Psoas muscle (tissue), 8 donors: ENCODE data around the gene FAAH. TPM values are rescaled to one million over a fixed set of nuclear protein-coding genes. Genes with fewer than 3 reads are reported as not detected.

Source experiments
- ATAC-seq, 4 donors: fragments of 200-7000 bp; cut with Tn5 transposase; one replicate each; pipeline ENCODE4 v1.9.1; 2020; ENCODE audit warnings: moderate library complexity in 3 of 4, mild to moderate bottlenecking in 2 of 4
- DNase-seq, 2 donors: peaks; one replicate each; pipeline ENCODE4 v3.0.0-alpha.2; 2020
- H3K27ac ChIP-seq: fragments of 200-600 bp; one replicate; pipeline ENCODE4 v1.8.0; 2022
- H3K27me3 ChIP-seq, 3 donors: fragments of 200-600 bp in 1 of 3; one replicate each; pipeline versions ENCODE4 v1.6.1 to v1.8.0; 2013 to 2022; ENCODE audit warnings: low read length in 2 of 3, mild to moderate bottlenecking in 2 of 3, moderate library complexity in 1 of 3; ENCODE audit not compliant: insufficient read depth in 3 of 3
- H3K36me3 ChIP-seq, 2 donors: fragments of 200-600 bp in 1 of 2; one replicate each; pipeline versions ENCODE4 v1.6.1 to v1.8.0; 2013 to 2022; ENCODE audit warnings: low read depth in 1 of 2, mild to moderate bottlenecking in 1 of 2, moderate library complexity in 1 of 2; ENCODE audit not compliant: insufficient read depth in 1 of 2
- H3K4me1 ChIP-seq: fragments of 200-600 bp; one replicate; pipeline ENCODE4 v1.8.0; 2022
- H3K4me3 ChIP-seq: fragments of 200-600 bp; one replicate; pipeline ENCODE4 v1.8.0; 2022; ENCODE audit warnings: mild to moderate bottlenecking
- H3K9me3 ChIP-seq: fragments of 200-600 bp; one replicate; pipeline ENCODE4 v1.8.0; 2022
- CTCF ChIP-seq: fragments of 200-600 bp; IDR thresholded peaks from one replicate; pipeline ENCODE4 v1.8.0; 2022; ENCODE audit warnings: antibody characterized with exemption
- WGBS, 3 donors: extraction: QIAGEN DNeasy Blood & Tissue Kit; methylation state at CpG; one replicate each; pipeline versions ENCODE4 v1.1.6 to v1.1.7; 2013; 5-methylcytosine and 5-hydroxymethylcytosine counted together
- intact Hi-C, 2 donors: fragments of 100-400 bp; cut with DNase I; formaldehyde crosslinking; loops; one replicate each; pipeline versions ENCODE4 v1.11.0 to v1.14.2; 2022
- polyA plus RNA-seq, 3 donors: library from polyadenylated mRNA; stranded (reverse); fragments of 200-250 nt; gene quantifications; one replicate each; pipeline ENCODE4 v1.2.3, GENCODE V29; 2013
- total RNA-seq, 4 donors: library from RNA; stranded (reverse); fragmentation: NEBNext Ultra II Directional in 2 of 4; extraction: Animal tissue kit (Norgen Biotek cat#: 25700) in 2 of 4; gene quantifications; one replicate each; pipeline versions ENCODE4 v1.2.1 to v1.2.4, GENCODE V29; 2021 to 2023
- donor health status: healthy with polysubstance abuse.
- donor health status: DM: no; HTN: no; CAD: no; lungs with moderate emphysema.
- donor health status: Bipolar disorder and iron deficiency.
- donor health status: healthy.
- donor health status: DM: yes; HTN: yes; CAD: no.
- donor health status: DM: no; HTN: no; CAD: no.
- donor health status: DM: no; HTN: no; CAD: no.
- donor health status: DM: yes; HTN: yes; CAD: no.

Gene FAAH
- total and polyA plus RNA-seq, 7 donors = 1.6 to 11.0 (median 5.7) TPM

- Histone ChIP-seq H3K36me3 (peaks cover 0 to 39% of the 10 kb centered on the region in 2 donors), H3K27ac (no peak overlapping the region), H3K27me3 (no peaks in the 10 kb centered on the region), H3K4me3 (no peak overlapping the region), H3K9me3 (no peaks in the 10 kb centered on the region), H3K4me1 (peaks cover 4% of the 10 kb centered on the region)
- no peak for TF ChIP-seq CTCF
- intact Hi-C loops = loop anchor here in 1 of 2 donors (5.0 kb wide), 1 partner anchor 138 kb away; no protein-coding TSS in a partner anchor
- ATAC-seq = no peak
- 92 to 100% (median 94%) methylated on average over 1 of the region's 1 CpG for WGBS, 3 donors
- no peak for DNase-seq
Observed at GRCh38 chr1:46409063-46409372, 14.9 kb downstream of the FAAH start.

- Histone ChIP-seq H3K27me3 (no peaks in the 10 kb centered on the region), H3K4me3 (no peak overlapping the region), H3K4me1 (peaks cover 4% of the 10 kb centered on the region), H3K36me3 (peaks cover 0 to 39% of the 10 kb centered on the region in 2 donors), H3K27ac (no peak overlapping the region), H3K9me3 (no peaks in the 10 kb centered on the region)
- ATAC-seq (no peak), DNase-seq (peak; percentile 47 to 66)
- WGBS, 3 donors = 82 to 91% (median 84%) methylated on average over 16 to 17 of the region's 17 CpGs
- TF ChIP-seq CTCF = no peak
- intact Hi-C loops = no loop called here
Observed at GRCh38 chr1:46410156-46411009, 16.3 kb downstream of the FAAH start.

GRCh38 chr1:46411010-46411405 is 16.9 kb downstream of the FAAH start:
- 89 to 96% (median 94%) methylated on average over 7 of the region's 7 CpGs for WGBS, 3 donors
- peaks cover 4% of the 10 kb centered on the region for H3K4me1 ChIP-seq
- DNase-seq (no peak), ATAC-seq (no peak)
- H3K9me3 ChIP-seq = no peaks in the 10 kb centered on the region
- H3K4me3 ChIP-seq = no peak overlapping the region
- intact Hi-C loops = no loop called here
- no peaks in the 10 kb centered on the region for H3K27me3 ChIP-seq
- TF ChIP-seq CTCF = no peak
- peaks cover 0 to 38% of the 10 kb centered on the region in 2 donors for H3K36me3 ChIP-seq
- H3K27ac ChIP-seq = no peak overlapping the region

GRCh38 chr1:46411601-46412341 is 17.7 kb downstream of the FAAH start:
- 83 to 89% (median 85%) methylated on average over 16 of the region's 16 CpGs for WGBS, 3 donors
- peaks cover 0 to 38% of the 10 kb centered on the region in 2 donors for H3K36me3 ChIP-seq
- intact Hi-C loops = no loop called here
- H3K27ac ChIP-seq = no peak overlapping the region
- no peaks in the 10 kb centered on the region for H3K27me3 ChIP-seq
- DNase-seq = peak in 1 of 2 donors; percentile 56
- no peak for TF ChIP-seq CTCF
- H3K4me3 ChIP-seq = no peak overlapping the region
- no peaks in the 10 kb centered on the region for H3K4me1 ChIP-seq
- H3K9me3 ChIP-seq = no peaks in the 10 kb centered on the region
- ATAC-seq = peak in 2 of 4 donors; percentile 34 to 35
